HepG2 (cell line): ENCODE results near the gene ARL8A. TPM values are rescaled to one million over a fixed set of nuclear protein-coding genes. Genes with fewer than 3 reads are reported as not detected.

Experiments
- AHDC1 ChIP-seq: sonication (generic); formaldehyde crosslinking; IDR thresholded peaks from 2 replicates; pipeline ENCODE4 v1.5.1; 2020; ENCODE audit warnings: mild to moderate bottlenecking, missing genetic modification reagents, borderline replicate concordance
- CC2D1A ChIP-seq: sonication (generic); formaldehyde crosslinking; IDR thresholded peaks from 2 replicates; pipeline ENCODE4 v1.8.1; 2023; ENCODE audit warnings: mild to moderate bottlenecking, missing genetic modification reagents
- FOXK1 ChIP-seq: sonication (generic); formaldehyde crosslinking; IDR thresholded peaks from 2 replicates; pipeline ENCODE4 v1.4.0; 2020; ENCODE audit warnings: low read depth, missing genetic modification reagents, borderline replicate concordance
- HNF4A ChIP-seq: sonication (generic); formaldehyde crosslinking; IDR thresholded peaks from 2 replicates; pipeline ENCODE4 v1.4.0; 2020; ENCODE audit warnings: missing genetic modification reagents
- MED1 ChIP-seq: sonication (generic); formaldehyde crosslinking; IDR thresholded peaks from 2 replicates; pipeline ENCODE4 v1.4.0; 2020; ENCODE audit warnings: missing genetic modification reagents
- NCOA2 ChIP-seq: sonication (generic); formaldehyde crosslinking; IDR thresholded peaks from 2 replicates; pipeline ENCODE4 v1.8.0; 2022; ENCODE audit warnings: inconsistent platforms
- NONO ChIP-seq, 2 experiments: fragments of 450-650 bp in 1 of 2; sonication (generic) in 1 of 2; formaldehyde crosslinking in 1 of 2; IDR thresholded peaks in 1 of 2; conservative IDR thresholded peaks in 1 of 2; 2 replicates each; pipeline versions ENCODE4 v1.6.1 to v1.8.0; 2017 to 2022; ENCODE audit warnings: mild to moderate bottlenecking in 1 of 2, missing genetic modification reagents in 1 of 2, moderate library complexity in 1 of 2
- PHF20 ChIP-seq: sonication (generic); formaldehyde crosslinking; IDR thresholded peaks from 2 replicates; pipeline ENCODE4 v1.5.0; 2020; ENCODE audit warnings: mild to moderate bottlenecking, missing genetic modification reagents
- RBM22 ChIP-seq: fragments of 200-400 bp; formaldehyde crosslinking; optimal IDR thresholded peaks from 2 replicates; pipeline ENCODE3; 2017; ENCODE audit warnings: mild to moderate bottlenecking, low read length, moderate library complexity
- TFE3 ChIP-seq: IDR thresholded peaks from 2 replicates; pipeline ENCODE4 v1.6.1; 2016
- TRIM24 ChIP-seq: sonication (generic); formaldehyde crosslinking; IDR thresholded peaks from 2 replicates; pipeline ENCODE4 v1.8.0; 2022; ENCODE audit warnings: mild to moderate bottlenecking, missing genetic modification reagents
- ZBTB38 ChIP-seq: sonication (generic); formaldehyde crosslinking; IDR thresholded peaks from 2 replicates; pipeline ENCODE4 v1.5.1; 2020; ENCODE audit warnings: mild to moderate bottlenecking, missing genetic modification reagents
- ZFX ChIP-seq: sonication (generic); formaldehyde crosslinking; IDR thresholded peaks from 2 replicates; pipeline ENCODE4 v1.4.0; 2020; ENCODE audit warnings: mild to moderate bottlenecking, low read depth, missing genetic modification reagents, moderate library complexity
- ZNF367 ChIP-seq: sonication (generic); formaldehyde crosslinking; IDR thresholded peaks from 2 replicates; pipeline ENCODE4 v1.4.0; 2020; ENCODE audit warnings: missing genetic modification reagents, borderline replicate concordance
- ZNF574 ChIP-seq: sonication (generic); formaldehyde crosslinking; IDR thresholded peaks from 2 replicates; pipeline ENCODE4 v1.4.0; 2020; ENCODE audit warnings: missing genetic modification reagents
- ZNF597 ChIP-seq: sonication (generic); formaldehyde crosslinking; IDR thresholded peaks from 2 replicates; pipeline ENCODE4 v1.5.0; 2020; ENCODE audit warnings: missing genetic modification reagents
- ZNF616 ChIP-seq: sonication (generic); formaldehyde crosslinking; IDR thresholded peaks from 2 replicates; pipeline ENCODE4 v1.5.0; 2020; ENCODE audit warnings: low read depth, mild to moderate bottlenecking, missing genetic modification reagents
- ZNF644 ChIP-seq: IDR thresholded peaks from 2 replicates; pipeline ENCODE4 v1.6.1; 2016; ENCODE audit warnings: low read depth
- ZNF7 ChIP-seq: IDR thresholded peaks from 2 replicates; pipeline ENCODE4 v1.6.1; 2016; ENCODE audit warnings: missing biosample characterization, missing genetic modification reagents
- polyA plus RNA-seq, 8 experiments: library from polyadenylated mRNA; depleted of rRNA in 3 of 8; stranded (reverse) in 7 of 8; unstranded in 1 of 8; fragments of >200 nt; fragmentation: Illumina TruSeq in 4 of 8; extraction: Trizol in 4 of 8; gene quantifications; 2 replicates each; pipeline versions ENCODE4 v1.2.1 to v1.2.3, GENCODE V29; 2011 to 2016; ENCODE audit warnings: low read depth in 4 of 8, missing spikeins in 1 of 8, mixed read lengths in 1 of 8; ENCODE audit not compliant: insufficient read depth in 1 of 8
- total RNA-seq, 5 experiments: library from RNA; depleted of rRNA; stranded (reverse); fragments of >200 nt; fragmentation: Illumina TruSeq; extraction: Trizol; gene quantifications; 2 replicates each; pipeline ENCODE4 v1.2.3, GENCODE V29; 2016; ENCODE audit warnings: low read depth in 1 of 5

ARL8A gene
- total and polyA plus RNA-seq, 2 of the 13 experiments (the other 11 are each of a cell fraction or from before 2014, with no cell fraction given), result 2.7 to 23.4 TPM

GRCh38 chr1:202085682-202086373 is 58.7 kb downstream of the ARL8A start (continued):
- TF ChIP-seq AHDC1 (peak; percentile 45), FOXK1 (CRISPR knock-in tag) (peak; percentile 3; the same call in 1 of the 2 replicates), ZFX (CRISPR knock-in tag) (peak; percentile 78; the same call in 1 of the 2 replicates), ZNF597 (CRISPR knock-in tag) (no peak), HNF4A (peak; percentile 76), TFE3 (CRISPR knock-in tag) (peak; percentile 48; the same call in 1 of the 2 replicates), PHF20 (CRISPR knock-in tag) (0 out of 2 replicates have a peak, but pooled peaks have one; percentile 10), RBM22 (peak; percentile 37), ZNF574 (CRISPR knock-in tag) (peak; percentile 24; the same call in 1 of the 2 replicates), NCOA2 (CRISPR knock-in tag) (peak; percentile 65), NONO (IDR thresholded peaks at IDR 0.05) (no peak), NONO (CRISPR knock-in tag; conservative IDR thresholded peaks at IDR 0.05) (peak; percentile 71), CC2D1A (CRISPR knock-in tag) (no peak), ZBTB38 (CRISPR knock-in tag) (peak; percentile 60; the same call in 1 of the 2 replicates), MED1 (peak; percentile 92), TRIM24 (CRISPR knock-in tag) (no peak), ZNF367 (no peak), ZNF616 (CRISPR knock-in tag) (no peak), ZNF7 (CRISPR knock-in tag) (no peak), ZNF644 (peak; percentile 75)
